Activated naive CD4-positive, alpha-beta T cell treated with anti-CD3 and anti-CD28 coated beads, Interleukin-2, amount 50 U/mL, for 72 hours (primary cell): ENCODE results near the gene MNX1. TPM values are rescaled to one million over a fixed set of nuclear protein-coding genes. Genes with fewer than 3 reads are reported as not detected.
A peak's percentile ranks its signal among the peaks of the same experiment; 100 is the strongest.

ENCODE experiments used
- ATAC-seq, 2 donors: fragments of 150-1000 bp; cut with Tn5 transposase; 2 replicates each; pipeline ENCODE4 v1.10.0; 2021; ENCODE audit warnings: mild to moderate bottlenecking in 2 of 2, moderate library complexity in 2 of 2
- DNase-seq, 2 donors: peaks; one replicate each; pipeline ENCODE4 v3.0.0; 2021 to 2022; ENCODE audit warnings: low spot score in 2 of 2
- H3K27ac Mint-ChIP-seq, 2 donors: one replicate each; pipeline ENCODE4 v1.8.0; 2022; ENCODE audit warnings: mild to moderate bottlenecking in 2 of 2, mixed read lengths in 2 of 2
- H3K36me3 Mint-ChIP-seq, 2 donors: one replicate each; pipeline ENCODE4 v1.8.0; 2022; ENCODE audit warnings: mixed read lengths in 2 of 2
- H3K9me3 Mint-ChIP-seq, 2 donors: one replicate each; pipeline ENCODE4 v1.8.0; 2022; ENCODE audit warnings: mixed read lengths in 2 of 2
- total RNA-seq, 2 donors: library from RNA; stranded (reverse); gene quantifications; one replicate each; pipeline ENCODE4 v1.2.3, GENCODE V29; 2022

Gene MNX1
- total RNA-seq, 2 donors from 2014 or later, result 0.12 TPM; not detected in 1

DNA sequence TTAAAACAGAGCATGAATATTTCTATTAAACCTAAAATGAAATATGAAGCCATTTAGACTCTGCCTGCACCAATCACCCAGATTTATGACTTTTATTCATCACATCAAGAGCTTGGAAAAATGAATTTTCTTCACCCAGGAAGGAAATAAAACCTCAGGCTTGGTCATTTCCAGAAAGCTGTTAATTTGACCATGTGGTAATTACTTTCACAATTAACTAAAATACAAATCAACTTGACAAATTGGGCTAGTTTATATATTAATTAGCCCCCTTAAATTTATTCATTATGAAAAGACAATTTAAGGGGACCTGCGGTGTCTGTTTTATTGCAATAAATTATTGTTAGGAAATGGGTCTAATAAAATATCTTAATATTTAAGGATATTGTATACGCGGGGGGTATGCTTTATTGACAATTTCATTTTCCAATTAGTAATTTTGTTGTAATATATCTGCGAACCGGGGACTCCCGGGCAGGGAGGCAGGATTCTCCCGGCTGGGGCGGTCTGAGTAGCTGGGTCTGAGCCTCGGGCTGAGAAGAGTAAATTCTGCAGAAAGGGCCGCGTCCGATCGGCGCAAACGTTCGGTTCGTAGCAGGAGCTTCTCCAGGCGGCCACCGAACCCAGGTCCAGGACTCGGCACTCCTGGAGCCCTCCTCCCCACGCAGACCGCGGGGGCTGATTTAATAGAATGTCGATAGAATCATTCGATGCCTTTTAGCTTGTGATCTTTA lies 9.4 kb upstream of the MNX1 start:
- Mint-ChIP-seq H3K27ac (no peak overlapping the region), H3K36me3 (peaks cover 0 to 5% of the 10 kb centered on the region in 2 donors), H3K9me3 (no peaks in the 10 kb centered on the region)
- DNase-seq (no peak), ATAC-seq (no peak)

DNA sequence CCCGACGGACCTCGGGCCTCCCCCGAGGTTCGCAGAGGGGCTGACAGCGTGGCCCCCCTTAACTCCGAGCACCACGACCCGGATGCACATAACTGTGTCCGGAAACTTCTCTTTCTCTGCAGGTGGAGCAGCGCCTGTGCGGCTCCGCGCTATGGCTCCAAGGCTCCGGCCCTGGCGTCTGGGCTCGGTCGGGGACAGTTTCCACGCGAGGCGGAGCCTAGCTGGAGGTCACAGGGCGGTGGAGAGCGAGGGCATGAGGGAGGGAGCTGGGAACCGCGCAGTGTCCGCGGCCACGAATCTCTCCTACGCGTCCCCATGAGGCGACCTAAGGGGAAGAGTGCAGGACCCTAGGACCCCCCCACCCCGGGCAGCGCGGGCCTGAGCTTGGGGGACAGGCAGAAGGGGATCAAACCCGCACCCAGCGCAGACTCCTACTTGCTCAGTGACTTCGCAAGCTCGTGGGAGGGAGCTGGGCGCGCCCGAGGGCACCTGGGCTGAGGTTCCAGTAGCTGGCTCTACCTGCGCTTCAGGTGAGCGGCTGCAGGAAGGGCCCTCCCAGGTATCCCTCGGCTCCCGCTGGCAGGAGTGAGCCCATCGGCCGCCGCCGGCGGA lies 8.6 kb upstream of the MNX1 start:
- Mint-ChIP-seq H3K27ac (no peak overlapping the region), H3K9me3 (no peaks in the 10 kb centered on the region), H3K36me3 (peaks cover 0 to 5% of the 10 kb centered on the region in 2 donors)
- ATAC-seq, result no peak
- peak in 1 of 2 donors; percentile 27 for DNase-seq

DNA sequence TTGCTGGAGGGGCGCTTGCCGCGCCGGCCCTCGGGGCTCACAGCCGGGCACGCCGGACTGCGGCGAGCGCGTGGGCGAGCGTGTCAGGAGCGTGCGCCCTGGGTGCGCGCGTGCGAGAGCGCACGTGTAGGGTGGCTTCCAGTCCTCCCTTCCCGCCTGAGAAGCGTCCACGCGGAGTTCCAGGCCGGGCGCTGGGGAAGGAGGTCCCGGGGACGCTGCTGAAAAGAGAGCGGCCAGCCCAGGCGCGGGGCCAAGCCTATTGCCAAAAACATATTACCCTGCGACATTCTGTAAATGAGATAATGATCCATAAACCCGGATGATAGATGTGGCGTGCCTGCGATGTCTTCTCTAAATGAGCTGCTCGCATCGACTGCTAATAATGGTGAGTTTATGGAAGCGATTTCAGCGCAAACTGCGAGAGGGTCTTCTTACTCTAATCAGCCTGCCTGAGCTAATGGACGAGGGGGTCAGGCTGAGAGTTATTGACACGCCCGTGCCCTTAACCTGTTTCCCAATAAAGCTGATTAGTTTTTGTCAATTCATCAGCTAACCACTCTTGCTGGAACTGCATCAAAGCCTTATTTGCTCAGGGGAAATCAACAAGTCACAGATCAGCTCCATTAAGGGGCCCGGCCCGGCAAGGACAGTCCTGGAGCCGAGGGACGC lies 8.0 kb upstream of the MNX1 start:
- DNase-seq (peak in 1 of 2 donors; percentile 20), ATAC-seq (no peak)
- Mint-ChIP-seq H3K36me3 (peaks cover 0 to 5% of the 10 kb centered on the region in 2 donors), H3K27ac (no peak overlapping the region), H3K9me3 (no peaks in the 10 kb centered on the region)

DNA sequence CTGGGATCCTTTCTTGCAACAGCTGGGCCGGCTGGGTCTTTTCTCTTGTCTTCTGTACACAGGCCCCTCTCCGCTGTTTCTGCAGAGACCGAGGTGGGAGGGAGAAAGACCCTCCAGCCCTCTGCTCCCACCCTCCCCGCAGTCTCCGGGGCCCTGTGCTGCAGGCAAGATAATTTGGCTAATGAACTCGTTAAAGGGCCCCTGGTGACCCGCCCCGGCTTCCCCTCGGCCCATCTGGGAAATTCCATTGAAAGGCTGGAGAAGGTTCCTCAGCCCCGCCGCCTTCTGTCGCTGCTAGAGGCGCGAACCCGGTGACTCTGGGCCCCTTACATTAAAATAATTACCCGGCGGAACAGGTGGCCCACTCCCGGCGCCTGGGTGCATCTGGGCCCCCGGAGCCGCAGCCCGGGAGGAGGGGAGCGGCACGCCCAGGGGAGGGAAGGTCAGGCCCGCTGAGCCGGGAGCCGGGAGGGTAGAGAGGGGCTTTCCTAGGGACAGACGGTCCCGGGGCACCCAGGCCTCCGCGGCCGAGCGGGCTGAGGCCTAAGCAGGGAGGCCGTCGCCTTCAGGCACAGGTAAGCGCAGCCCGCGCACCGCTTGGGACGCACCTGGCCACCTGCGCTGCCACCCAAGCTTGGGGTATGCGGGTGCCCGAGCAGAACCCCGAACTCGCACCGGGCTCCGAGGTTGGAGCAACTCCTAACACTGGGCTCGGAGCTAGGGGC lies 7.3 kb upstream of the MNX1 start:
- peak; percentile 20 to 50 for DNase-seq
- Mint-ChIP-seq H3K27ac (no peak overlapping the region), H3K36me3 (peaks cover 0 to 5% of the 10 kb centered on the region in 2 donors), H3K9me3 (no peaks in the 10 kb centered on the region)
- ATAC-seq, result no peak

DNA sequence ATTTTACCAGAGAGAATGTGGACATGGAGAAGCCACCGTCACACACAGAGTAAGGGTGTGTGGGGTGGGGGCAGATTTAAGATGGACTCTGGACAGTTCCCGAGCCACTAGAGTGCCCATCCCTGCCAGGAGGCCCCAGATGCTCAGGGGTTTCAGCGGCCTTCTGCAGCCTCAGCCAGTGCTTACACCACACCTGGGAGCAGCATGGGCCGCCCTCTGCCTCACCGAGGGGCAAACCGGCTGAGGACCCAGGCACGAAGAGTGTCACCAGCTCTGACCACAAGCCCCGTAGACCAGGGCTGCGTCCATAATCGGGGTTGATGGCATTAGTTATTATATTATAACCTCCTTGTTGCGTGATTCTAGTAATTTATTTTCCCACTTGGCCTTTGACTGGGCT lies 6.7 kb upstream of the MNX1 start:
- peaks cover 0 to 5% of the 10 kb centered on the region in 2 donors for H3K36me3 Mint-ChIP-seq

DNA sequence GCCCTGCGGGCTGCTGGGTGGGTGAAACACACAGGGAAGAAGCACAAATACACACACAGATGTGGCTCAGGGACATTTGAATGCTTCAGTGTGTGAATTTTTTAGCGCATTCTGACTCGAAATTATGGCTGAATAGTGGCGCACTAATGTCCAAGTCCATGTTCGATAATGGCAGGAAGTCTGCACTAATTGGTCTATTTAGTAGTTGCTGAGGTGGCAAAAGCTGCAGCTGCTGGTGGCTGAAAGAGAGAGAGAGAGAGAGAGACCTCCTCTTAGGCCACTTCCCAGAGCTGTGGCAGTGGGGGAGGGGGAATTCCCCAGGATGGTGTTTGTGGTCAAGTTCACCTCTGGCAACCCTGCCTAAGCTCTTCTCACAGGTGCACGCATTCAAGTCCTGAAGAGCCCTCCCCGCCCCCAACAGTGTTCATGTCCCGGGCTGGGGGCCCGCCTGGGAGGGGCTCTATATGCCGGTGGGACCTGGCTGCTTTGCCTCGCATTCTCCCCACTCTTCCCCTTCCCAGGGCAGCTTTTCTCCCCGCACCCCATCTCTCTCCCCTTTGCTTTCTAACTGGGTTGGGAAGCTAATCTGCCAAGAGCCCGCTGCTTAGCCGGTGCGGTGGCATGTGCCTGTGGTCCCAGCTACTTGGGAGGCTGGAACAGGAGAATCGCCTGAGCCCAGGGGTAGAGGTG lies 6.0 kb upstream of the MNX1 start:
- DNase-seq (peak; percentile 54 to 78), ATAC-seq (peak; percentile 67 to 93)
- Mint-ChIP-seq H3K36me3 (peaks cover 0 to 5% of the 10 kb centered on the region in 2 donors), H3K27ac (no peak overlapping the region), H3K9me3 (no peaks in the 10 kb centered on the region)

More for the DNA sequence above, 6.7 kb upstream of the MNX1 start:
- Mint-ChIP-seq H3K27ac (no peak overlapping the region), H3K9me3 (no peaks in the 10 kb centered on the region)
- peak in 1 of 2 donors; percentile 51 for DNase-seq
- peak in 1 of 2 donors; percentile 19 for ATAC-seq

DNA sequence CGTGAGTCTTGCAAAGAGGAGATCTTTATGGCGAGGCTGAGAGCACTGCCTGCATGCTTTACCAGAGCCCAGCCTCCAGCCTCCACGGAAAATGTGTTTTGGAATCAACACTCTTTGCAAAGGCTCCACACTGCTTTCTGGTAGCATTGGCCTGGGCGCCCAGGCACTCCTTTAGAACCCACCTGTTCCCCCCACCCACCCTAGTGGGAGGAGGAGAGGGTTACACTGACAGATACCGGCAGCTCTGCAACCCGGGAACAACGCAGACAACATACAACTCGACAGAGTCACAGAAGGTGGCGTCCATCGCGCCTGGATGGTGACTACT lies 5.5 kb upstream of the MNX1 start:
- peaks cover 0 to 5% of the 10 kb centered on the region in 2 donors for H3K36me3 Mint-ChIP-seq
- H3K9me3 Mint-ChIP-seq, result no peaks in the 10 kb centered on the region
- no peak overlapping the region for H3K27ac Mint-ChIP-seq
- DNase-seq (peak in 1 of 2 donors; percentile 53), ATAC-seq (peak in 1 of 2 donors; percentile 8)

DNA sequence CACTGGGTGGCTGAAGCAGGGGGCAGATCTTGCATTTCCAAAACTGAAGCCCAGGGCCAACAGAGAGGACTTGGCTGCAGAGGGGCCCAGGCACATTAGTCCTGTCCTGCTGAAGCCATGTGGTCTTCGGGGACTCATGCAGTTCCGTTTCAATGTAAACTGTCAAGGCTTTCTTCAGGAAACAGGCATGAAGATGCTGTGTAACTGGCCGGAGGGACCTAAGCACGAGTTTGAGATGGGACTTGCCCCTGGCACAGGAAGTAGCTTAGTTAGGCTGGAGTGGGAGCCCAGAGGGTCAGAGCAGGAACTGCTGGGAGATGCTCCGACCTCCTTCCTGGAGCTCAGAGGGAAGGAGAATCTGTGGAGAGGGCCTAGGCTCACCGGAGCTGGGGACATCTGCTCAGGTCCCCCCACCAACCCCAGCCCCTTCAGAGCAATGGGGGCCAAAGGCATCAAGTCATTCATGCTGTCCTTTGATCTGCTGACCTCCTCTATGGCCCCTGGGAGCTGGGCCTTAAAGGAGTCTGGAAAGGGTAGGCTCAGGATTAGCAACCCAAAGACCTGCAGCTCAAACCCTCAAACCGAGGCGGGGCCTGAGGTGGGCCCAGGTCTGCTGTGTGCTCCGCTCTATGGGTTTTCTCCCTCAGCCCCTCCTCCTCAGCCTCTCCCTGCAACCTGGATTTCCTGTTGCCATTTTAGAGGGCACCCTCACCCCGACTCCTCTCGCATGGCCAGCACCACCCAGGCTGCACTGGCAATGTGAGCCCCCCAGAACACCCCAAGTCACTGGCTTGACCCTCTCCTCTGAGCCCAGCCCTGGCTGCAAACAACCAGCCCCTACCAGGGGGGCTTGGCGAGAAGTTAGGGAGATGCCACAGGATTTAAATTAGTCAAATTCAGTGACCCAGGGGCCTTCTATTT lies 4.4 kb upstream of the MNX1 start:
- Mint-ChIP-seq H3K27ac (no peak overlapping the region), H3K9me3 (no peaks in the 10 kb centered on the region), H3K36me3 (peaks cover 0 to 5% of the 10 kb centered on the region in 2 donors)
- ATAC-seq (no peak), DNase-seq (peak in 1 of 2 donors; percentile 31)

DNA sequence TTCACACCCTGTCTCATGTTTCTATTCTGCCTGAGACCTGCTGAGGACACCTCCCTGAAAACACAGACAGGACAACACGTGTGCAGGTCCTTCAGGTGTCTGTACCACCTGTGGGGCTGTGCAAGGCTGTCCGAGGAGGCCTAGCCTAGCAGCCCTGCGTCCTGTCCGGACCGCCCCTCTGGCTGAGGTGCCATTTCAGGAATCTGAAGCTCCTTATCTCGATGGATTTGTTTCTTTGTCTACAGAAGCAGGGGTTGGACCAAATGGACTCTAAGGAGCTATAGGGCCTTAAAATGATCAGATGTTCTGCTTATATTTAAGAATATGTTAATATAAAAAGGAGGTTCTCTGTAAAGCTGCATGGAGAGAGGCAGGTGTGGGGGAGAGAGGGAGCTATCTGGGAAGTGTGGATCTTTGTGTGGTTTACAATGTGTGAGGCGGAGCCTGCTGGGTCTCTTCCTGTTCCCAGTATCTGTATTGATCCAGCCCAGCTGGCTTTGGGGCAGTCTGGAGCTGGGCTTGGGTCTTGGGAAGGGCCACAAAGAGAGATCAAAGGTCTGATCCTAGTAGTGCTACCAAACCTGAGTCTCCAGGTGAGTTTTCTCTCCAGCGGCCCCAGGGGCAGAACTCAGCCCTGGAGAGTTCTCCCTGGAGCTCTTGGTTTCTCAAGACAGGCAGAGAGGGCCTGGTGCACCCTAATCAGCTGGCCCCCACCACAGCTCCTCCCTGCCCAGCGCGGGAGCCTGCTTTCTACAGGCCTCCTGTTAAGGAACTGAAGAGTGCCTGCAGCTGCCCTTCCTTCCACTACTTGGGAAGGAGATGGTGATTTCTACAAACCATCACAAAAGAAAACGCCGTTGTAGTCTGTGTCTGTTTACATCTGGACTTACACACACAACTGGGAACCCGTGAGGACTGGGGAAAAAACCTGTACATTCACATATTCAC lies 3.4 kb upstream of the MNX1 start:
- DNase-seq (peak in 1 of 2 donors; percentile 7), ATAC-seq (no peak)
- Mint-ChIP-seq H3K9me3 (no peaks in the 10 kb centered on the region), H3K36me3 (peaks cover 0 to 1% of the 10 kb centered on the region in 2 donors), H3K27ac (no peak overlapping the region)

DNA sequence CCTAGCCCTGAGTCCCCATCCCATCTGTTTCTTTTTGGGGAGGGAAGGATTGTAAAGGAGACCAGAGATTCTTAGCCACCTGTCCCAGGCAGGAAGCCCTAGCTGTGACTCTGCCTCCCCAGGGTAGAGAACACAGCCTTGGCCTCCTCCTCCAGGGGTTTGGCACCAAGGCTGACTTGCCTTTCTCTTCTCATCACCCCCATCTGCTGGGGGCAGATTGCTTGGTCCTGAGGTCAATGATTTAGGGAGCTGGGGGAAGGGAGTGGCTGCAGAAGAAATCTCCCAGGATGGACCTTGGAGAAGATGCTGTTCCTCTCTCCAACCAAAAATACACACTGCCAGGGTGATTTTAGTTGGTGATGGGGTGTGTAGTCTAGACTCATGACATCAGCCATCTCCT lies 2.6 kb upstream of the MNX1 start:
- H3K9me3 Mint-ChIP-seq, result no peaks in the 10 kb centered on the region
- H3K36me3 Mint-ChIP-seq, result no peaks in the 10 kb centered on the region
- DNase-seq (peak in 1 of 2 donors; percentile 25), ATAC-seq (no peak)
- no peak overlapping the region for H3K27ac Mint-ChIP-seq

DNA sequence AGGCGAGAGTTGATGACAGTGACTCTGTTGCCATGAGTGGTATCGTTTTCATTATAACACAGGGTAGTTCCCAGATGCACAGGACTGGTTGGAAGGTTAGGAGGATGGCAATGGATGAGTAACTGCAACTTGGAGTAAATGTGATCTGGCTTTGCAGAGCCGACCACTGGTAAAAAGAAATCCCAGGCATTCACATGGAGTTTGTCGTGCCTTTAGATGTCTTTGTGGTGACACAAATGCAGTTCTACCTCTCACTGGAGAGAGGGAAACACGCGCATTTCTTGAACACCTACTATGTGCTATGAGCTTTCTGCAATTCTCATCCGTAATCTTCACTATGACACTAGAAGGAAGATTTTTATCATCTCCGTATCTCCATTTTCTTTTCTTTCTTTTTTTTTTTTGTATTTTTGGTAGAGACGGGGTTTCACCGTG lies 1.7 kb upstream of the MNX1 start:
- ATAC-seq, result peak; percentile 29 to 32
- Mint-ChIP-seq H3K36me3 (no peaks in the 10 kb centered on the region), H3K27ac (no peak overlapping the region), H3K9me3 (no peaks in the 10 kb centered on the region)
- DNase-seq, result no peak

DNA sequence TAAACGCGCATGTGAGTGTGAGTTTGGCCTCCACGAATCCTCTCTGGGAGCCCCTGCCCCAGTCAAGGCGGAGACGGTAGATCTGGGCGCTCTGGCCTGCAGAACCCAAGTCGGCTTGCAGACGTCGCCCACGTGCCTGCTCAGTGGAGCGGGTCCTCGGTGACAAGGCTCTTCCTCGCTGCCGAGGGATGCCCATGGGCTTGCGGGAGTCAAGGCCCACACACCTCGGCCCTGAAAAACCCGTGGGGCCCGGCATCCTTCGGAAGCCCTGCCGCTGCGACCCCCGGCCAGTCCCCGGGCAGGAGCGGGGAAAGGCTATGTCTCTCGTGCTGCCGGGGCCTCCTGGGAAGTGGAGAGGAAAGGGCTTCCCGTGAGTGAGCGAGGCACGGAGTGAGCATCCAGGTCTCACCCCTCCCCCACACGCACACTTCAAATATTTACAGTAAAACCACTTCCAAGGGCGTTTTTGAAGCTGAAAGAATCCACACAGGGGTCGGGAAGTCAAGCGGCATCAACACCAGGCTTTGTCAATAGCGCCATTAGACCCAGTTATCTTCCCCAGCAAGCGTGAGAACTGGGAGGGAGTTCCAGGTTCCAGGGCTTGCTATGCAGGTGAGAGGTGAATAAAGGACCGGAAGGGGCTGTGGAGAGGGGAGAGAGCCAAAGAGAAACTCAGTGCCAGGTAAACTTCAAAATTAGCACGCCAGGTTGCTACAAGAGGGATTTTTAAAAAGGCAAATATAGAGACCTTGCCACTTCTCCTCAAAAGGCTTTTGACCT lies 1.1 kb upstream of the MNX1 start:
- no peaks in the 10 kb centered on the region for H3K36me3 Mint-ChIP-seq
- no peak for ATAC-seq
- DNase-seq, result peak in 1 of 2 donors; percentile 52
- peak overlapping the region in 1 of 2 donors; percentile 26 for H3K27ac Mint-ChIP-seq
- H3K9me3 Mint-ChIP-seq, result no peaks in the 10 kb centered on the region

DNA sequence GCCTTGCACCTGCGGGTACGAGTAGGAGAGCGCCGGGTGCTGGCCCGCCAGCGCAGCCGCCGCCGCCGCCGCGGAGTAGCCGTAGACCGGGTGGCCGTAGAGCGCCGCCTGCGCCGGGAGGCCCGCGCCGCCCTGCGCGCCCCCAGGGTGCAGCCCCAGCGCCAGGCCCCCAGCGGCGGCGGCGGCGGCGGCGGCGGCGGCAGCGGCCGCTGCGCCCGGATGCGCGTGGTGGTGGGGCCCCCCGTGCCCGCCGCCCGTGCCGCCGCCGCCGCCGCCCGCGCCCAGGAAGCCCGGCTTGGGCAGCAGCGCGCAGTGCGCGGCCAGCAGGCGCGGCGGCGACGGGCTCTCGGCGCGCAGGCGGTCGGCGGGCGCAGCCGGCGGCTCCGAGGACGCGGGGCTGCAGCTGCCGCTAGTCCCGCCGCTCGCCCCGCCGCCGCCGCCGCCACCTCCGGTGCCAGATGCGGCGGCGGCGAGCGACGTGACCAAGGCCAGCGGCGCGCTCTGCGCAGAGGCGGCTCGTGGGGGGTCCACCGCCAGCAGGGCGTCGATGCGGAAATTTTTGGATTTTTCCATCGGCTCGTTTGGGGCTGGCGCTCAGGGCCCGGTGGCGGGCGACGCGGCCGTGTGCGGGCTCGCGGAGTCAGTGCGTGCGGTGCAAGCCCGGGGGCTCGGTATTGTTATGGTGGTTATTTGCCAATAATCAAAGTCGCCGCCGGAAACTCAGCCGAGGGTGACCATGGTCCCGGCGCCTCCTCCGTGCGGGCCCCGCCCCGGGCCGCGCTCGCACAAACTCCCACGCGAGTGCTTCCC lies 480 bp downstream of the MNX1 start:
- Mint-ChIP-seq H3K36me3 (no peaks in the 10 kb centered on the region), H3K9me3 (no peaks in the 10 kb centered on the region), H3K27ac (no peak overlapping the region)
- DNase-seq, result no peak
- no peak for ATAC-seq
